Activated CD4-positive, alpha-beta T cell treated with anti-CD3 and anti-CD28 coated beads for 1 hour (primary cell): ENCODE data around the gene NRXN3.

Source experiments
- DNase-seq: peaks from one replicate; pipeline ENCODE4 v3.0.0-alpha.2; 2020

NRXN3 gene

DNA sequence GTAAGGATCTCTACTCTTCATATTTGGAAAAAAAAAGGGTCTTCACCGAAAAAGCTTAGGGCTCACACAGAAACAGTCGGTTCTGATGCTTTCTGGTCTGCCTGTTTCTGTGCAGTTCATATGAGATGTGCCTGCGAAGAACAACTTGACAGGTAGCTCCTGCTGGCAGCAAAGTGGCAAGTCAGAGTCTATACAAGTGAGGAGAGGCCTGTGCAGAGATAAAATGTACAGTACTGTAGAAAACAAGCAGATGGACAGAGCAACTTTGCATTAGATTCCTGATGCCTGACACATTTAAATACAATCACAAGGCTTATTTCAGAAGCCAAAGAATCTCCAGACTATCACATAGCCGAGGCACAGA lies 1105.1 kb downstream of the NRXN3 start:
- DNase-seq = no peak

GRCh38 chr14:79278286-79278797 lies 1108.2 kb downstream of the NRXN3 start:
- DNase-seq = no peak

DNA sequence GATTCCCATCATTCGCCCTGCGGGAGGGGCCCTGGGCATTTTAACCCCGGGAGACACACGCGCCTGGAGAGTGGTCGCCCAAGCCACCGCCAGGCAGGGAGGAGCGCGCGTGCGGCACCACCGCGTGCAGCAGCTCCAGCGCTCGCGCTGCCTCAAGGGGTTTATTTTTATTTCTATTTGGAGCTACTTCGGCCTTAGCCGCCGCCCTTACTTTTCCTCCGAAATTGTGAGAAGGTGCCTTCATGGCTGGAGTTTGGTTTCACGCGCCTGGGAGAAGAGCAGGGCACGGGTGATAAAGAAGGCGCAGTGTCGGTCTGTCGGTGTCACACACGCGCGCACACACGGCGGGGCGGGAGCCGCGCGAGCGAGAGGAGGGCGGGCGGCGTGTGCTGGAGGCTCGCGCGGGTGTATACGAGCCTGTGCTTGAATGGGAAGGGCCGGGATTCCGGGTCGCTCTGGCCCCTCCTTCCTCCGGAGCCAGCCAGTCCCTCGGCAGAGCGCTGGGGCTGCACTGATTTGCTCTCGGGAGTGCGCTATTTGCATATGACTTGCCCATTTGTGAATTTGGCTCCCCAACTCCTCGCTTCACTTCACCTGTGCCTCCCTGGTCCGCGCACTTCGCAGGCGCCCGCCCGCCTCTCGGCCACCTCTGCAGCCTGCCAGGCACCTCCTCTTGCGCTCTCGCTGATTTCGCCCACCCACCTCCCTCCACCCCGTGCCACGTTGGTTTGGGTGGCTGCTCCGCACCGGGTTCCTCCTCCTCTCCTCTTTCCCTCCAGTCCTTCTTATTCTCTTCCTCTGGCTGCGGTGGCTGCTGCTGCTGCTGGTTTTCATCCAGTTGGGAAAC lies 1108.8 kb downstream of the NRXN3 start:
- DNase-seq = no peak

DNA sequence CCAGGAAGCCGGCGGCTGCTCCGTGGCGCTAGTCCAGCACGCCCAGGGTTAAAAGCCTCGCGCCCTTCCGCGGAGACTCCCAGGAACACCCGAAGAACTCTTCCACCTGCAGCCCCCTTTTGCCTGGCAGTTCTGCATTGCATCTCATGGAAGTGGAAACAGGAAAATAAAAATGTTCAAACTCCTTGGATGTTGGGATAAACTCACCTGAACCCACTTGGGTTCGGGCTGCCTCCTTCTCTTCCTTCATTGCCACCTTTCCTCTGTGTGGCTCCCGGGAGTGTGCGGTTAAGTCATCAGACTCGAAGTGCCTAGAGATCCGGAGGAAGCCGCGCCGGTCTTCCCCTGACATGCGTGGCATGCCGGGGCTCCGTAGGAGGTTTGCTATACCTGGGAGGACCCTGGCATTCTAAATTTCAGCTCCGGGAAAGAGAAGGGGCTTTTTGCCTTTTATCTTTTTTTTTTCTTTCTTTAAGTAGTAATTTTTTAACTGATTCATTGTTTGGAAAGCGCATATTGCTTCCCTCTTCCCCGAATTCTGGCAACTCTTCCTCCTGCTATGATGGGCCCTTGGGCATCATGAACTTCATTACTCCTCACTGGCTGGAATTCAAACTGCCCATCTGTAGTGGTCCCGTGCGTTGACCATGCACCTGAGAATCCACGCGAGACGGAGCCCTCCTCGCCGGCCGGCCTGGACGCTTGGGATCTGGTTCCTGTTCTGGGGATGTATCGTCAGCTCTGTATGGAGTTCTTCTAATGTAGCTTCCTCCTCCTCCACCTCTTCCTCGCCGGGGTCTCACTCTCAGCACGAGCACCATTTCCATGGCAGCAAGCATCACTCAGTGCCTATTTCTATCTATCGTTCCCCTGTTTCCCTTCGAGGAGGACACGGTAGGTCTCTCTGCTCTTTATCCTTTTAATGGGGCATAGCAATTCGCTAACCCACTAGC lies 1109.7 kb downstream of the NRXN3 start:
- DNase-seq = no peak

GRCh38 chr14:79281244-79282152 lies 1111.3 kb downstream of the NRXN3 start:
- no peak for DNase-seq

GRCh38 chr14:79284621-79285020 lies 1114.4 kb downstream of the NRXN3 start:
- no peak for DNase-seq

- no peak for DNase-seq
Measured at GRCh38 chr14:79285263-79285662, 1115.1 kb downstream of the NRXN3 start.

GRCh38 chr14:79287976-79288375 lies 1117.8 kb downstream of the NRXN3 start:
- no peak for DNase-seq

DNA sequence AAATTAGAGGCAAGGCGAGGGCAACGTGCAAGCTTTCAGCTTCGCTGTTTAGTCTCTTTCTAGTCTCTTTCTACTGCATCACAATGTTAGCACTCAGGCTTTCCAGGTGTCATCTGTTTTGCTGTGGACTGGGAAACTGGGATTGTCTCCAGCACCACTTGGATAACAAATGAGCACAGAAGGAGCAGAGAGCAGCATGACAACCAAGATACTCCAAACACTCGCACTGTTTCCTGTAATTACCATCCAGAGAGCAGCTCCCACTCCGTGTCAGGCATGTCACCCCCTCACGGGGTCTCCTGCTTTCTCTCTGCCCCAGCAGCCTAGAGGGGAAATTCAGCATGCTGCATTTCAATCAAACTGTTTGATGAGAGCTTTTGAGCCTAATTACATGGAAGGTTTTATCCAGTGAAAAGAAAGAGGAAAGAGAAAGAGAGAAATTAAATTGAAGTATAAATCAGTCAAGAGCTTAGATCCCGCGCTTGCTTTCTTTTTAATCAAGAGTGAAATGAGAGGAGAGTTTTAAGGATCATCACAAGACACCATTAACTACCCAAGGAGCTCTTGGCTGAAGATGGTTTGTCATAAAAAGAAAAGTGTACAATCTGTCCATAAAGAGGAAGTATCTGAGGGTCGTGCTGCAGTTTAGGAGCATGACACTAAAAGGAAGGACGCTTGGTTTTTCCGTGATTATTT lies 1123.5 kb downstream of the NRXN3 start:
- DNase-seq = no peak

- no peak for DNase-seq
Measured at GRCh38 chr14:79294499-79294898, 1124.3 kb downstream of the NRXN3 start.

GRCh38 chr14:79295385-79295784 lies 1125.2 kb downstream of the NRXN3 start:
- DNase-seq = no peak

DNA sequence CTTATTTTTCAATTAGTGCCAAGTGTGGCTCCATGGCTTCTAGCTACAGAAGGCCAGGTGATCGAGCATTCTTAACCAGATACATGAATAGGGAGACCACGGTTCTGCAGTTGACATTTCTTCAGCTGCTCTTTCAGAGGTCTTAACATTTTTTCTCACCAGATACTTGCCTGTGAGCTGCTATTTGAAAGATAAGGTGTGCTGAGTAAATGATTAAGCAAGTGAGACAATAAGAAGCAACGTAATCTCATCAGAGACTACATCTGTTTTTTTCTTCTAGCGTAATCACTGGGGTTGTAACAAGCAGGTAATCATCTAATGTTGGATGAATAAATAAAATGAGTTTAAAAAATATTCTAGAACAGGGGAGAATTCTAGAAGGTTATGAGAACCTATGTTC lies 1128.2 kb downstream of the NRXN3 start:
- no peak for DNase-seq

DNA sequence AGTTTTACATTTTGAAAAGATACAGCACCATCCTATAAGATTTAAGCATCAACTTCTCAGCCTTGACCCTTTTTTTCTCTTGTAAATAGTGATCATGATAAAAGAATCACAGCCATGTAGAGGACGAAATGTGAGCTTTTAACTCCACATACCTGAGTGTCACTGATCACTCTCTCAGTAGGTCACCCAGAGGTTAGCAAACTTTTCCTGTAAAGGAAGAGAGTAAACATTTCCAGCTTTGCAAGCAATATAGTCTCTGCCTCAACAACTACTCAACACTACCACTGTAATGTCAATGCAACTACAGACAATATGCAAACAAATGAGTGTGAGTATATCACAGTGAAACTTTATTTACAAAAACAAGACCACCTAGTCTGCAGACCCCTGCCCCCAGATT lies 1129.0 kb downstream of the NRXN3 start:
- no peak for DNase-seq

DNA sequence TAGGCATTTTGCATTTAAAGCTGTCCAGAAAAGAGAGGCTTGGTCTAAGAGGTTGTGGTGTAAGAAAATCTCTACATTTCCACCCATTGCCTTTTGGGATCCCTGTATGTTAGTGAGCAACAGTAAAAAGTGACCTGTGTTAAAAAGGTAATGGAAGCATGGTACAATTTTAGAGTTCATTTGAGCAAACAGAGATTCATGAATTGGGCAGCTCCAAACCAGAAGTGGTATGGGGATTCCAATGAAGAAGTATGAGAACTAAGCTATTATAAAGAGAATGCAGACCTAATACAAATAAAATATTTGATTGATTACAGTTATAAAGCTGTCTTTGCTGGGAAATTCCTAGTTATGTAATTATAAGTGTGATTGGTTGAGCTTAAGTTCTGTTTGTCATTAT lies 1134.1 kb downstream of the NRXN3 start:
- DNase-seq = no peak

DNA sequence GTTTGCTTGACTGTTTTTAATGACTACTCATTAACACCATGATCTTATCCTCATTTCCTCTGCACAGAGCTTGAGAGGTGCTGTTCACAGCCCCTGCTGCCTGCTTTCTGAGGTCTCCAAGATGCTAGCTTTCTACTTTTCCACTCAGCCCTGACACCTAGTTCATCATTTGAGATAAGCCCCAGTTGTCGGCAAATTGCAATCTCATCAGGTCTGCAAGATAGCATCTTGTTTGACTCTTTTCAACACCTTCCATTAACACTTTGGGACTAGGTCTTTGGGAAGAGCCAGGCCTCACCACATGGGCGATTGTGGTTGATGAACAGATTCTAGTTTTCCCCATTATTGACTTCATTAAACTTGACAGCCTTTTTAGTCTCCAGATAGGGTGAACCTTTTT lies 1136.4 kb downstream of the NRXN3 start:
- DNase-seq = no peak

DNA sequence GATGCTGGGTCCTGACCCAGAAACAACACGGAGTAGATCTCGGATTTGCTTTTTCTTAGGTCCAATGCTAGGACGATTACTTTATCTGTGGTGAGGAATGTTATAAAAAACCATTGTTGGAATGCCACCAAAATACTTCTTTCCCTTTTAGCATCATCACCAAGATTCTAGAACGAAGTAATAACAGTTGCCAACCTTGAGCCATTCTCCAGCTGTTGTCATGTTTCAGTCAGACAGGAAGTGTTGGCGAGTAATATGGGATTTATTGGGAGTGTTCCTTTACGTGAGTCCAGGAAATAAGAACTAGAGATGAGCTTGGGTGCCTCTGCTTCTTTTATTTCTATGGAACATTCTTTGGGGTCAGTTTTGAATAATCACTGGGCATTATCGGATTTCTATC lies 1148.2 kb downstream of the NRXN3 start:
- no peak for DNase-seq

GRCh38 chr14:79320561-79320960 lies 1150.4 kb downstream of the NRXN3 start:
- no peak for DNase-seq

- no peak for DNase-seq
Measured at GRCh38 chr14:79321070-79321469, 1150.9 kb downstream of the NRXN3 start.

- DNase-seq = no peak
Measured at GRCh38 chr14:79325071-79325470, 1154.9 kb downstream of the NRXN3 start.

GRCh38 chr14:79325557-79325956 lies 1155.4 kb downstream of the NRXN3 start:
- no peak for DNase-seq

GRCh38 chr14:79328863-79329262 lies 1158.7 kb downstream of the NRXN3 start:
- no peak for DNase-seq

GRCh38 chr14:79331830-79332229 lies 1161.7 kb downstream of the NRXN3 start:
- no peak for DNase-seq
